RPMI8226 (cell line): ENCODE data around the gene CLHC1.
"Not testable (repeated sequence)": the region's sequence is repeated elsewhere in the genome, so short reads cannot be mapped to it uniquely, and the experiment has no call there.

ENCODE experiments used
- DNase-seq: peaks from one replicate; pipeline ENCODE4 v3.0.0-alpha.2; 2015

Gene CLHC1

DNA sequence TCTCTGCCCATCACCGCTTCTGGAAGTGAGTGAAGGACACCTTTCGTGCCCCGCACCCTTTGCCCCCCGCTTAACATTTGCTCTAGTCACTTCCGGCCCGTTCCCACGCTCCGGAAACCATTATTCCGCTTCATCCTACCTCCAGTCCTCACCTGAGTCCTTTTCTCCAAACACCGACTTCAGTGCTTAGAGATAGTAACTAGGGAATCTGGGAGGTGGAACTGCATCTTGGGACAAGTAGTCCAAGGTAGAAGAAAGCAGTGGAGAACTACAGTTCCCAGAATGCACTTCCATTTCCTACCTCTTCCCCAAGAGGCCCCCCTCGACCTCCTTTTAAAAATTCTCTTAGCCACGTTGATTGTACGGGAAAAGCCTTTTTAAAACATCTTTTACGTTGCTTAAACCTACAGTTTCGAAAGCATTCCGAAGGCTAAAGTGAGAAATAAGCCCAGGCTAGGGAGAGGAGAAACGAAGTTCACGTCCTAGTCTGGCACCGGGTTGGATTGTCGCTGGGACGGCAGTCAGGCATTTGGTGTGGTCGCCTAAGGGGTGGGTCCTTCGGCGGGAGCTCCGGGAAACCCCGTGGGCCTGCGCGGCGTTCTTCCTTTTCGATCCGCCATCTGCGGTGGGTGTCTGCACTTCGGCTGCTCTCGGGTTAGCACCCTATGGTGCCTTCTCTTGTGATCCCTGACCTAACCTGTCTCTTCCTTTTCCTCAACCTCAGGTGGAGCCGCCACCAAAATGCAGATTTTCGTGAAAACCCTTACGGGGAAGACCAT, at the start of gene CLHC1, which contains the start of gene RPS27A:
CLHC1 (minus strand) TSS at position 210 of the 779 bp plus-strand sequence. CDS start 9,882 bp downstream, outside the sequence.
RPS27A (plus strand) TSS at position 605 of the 779 bp plus-strand sequence; CDS start at position 742, 137 bp downstream.
- peak; percentile 89 for DNase-seq

DNA sequence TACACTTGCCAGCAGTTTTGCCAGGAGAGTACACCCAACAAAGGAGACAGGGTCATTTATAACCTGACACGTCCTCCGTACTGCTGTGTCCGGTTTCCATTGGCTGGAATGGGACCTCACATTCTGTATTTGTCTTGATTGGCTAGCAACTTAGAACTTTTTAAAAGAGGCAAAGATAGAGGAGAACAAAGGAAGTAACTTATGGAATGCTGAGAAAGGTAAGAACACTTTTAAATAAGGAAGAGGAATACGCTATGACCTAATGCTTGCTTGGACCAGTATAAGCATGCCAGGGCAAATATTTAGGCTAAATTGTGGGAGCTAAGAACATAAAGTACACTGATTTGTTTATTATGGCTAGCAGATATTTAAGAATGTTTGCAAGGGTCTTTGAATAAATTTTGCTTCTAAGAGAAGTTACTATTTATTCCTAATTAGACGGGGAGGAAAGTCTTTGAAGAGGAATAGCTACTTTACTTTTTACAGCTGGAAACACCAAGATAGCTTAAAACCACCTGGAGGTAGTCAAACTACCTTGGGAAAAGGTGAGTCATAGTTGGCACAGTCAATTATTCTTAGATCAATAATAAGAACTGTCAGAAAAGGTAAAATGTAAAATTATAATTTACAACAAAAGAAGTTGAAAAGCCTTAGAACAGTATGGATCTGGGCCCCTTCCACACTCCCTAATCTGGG, 48.9 kb upstream of the CLHC1 start:
- DNase-seq, result not testable (repeated sequence)

DNA sequence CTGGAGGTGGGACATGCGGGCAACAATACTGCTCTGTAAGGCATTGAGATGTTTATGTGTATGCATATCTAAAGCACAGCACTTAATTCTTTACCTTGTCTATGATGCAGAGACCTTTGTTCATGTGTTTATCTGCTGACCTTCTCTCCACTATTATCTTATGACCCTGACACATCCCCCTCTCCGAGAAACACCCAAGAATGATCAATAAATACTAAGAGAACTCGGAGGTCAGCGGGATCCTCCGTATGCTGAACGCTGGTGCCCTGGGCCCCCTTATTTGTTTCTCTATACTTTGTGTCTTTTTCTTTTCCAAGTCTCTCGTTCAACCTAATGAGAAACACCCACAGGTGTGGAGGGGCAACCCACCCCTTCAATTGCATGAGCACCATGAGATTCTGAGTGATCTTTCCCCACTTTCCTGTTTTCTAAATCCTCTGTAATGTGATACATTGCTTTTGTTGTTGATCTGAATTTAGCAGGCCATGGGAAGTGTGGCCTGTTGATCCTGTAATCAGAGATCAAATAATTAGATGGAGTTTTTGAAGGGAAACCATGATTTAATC, 47.8 kb upstream of the CLHC1 start:
- not testable (repeated sequence) for DNase-seq

DNA sequence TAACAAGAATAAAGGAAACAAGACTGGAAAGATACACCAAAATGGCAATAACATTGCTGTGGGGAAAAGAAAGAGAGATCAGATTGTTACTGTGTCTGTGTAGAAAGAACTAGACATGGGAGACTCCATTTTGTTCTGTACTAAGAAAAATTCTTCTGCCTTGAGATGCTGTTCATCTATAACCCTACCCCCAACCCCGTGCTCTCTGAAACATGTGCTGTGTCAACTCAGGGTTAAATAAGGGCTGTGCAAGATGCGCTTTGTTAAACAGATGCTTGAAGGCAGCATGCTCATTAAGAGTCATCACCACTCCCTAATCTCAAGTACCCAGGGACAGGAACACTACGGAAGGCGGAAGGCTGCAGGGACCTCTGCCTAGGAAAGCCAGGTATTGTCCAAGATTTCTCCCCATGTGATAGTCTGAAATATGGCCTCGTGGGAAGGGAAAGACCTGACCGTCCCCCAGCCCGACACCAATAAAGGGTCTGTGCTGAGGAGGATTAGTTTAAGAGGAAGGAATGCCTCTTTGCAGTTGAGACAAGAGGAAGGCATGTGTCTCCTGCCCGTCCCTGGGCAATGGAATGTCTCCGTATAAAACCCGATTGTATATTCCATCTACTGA, 47.2 kb upstream of the CLHC1 start:
- not testable (repeated sequence) for DNase-seq

DNA sequence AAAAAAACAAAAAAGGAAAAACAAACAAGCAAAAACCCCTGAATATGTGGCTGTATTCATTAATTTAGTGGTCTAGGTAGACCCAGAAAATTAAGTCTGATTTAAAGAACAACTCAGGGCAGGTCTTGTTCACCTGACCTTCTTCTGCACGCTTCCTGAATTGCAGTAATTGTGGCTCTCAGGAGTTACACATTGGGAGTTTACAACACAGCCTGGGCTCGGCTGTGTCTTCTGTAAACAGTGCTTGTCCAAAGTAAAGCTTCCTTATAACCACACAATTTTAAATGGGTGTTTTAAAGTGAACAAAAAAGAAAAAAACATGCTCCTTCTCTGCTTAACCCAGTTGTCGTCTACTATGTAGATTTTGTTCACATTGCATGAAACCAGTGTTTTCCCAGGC, 45.2 kb upstream of the CLHC1 start:
- DNase-seq, result no peak

DNA sequence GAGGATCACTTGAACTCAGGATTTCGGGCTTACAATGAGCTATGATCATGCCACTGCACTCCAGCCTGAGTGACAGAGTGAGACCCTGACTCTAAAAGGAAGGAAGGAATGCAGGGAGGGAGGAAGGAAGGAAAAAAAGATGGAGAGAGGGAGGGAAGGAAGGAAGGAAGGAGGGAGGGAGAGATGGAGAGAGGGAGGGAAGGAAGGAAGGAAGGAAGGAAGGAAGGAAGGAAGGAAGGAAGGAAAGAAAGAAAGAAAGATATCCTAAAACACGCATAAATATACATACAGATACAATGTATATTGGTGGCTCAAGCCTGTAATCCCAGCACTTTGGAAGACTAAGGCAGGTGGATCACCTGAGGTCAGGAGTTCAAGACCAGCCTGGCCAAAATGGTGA, 42.3 kb upstream of the CLHC1 start:
- DNase-seq, result not testable (repeated sequence)

DNA sequence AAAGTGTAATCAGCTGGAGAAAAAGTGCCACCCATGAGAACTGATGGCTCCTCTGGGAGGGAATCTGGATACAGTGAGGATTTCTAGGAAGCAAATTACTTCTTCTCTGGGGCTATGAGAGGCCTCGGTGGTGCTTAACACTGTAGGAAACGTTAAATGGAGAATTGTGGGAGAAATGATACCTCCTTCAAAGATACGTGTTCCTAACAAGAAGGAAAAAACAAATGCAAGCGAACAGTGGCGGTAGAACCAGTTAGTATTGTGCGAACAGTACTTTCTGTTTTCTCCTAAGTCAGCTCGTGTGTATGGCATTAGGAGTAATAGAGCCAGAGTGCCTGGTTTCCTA, 37.5 kb upstream of the CLHC1 start:
- DNase-seq, result peak; percentile 23

DNA sequence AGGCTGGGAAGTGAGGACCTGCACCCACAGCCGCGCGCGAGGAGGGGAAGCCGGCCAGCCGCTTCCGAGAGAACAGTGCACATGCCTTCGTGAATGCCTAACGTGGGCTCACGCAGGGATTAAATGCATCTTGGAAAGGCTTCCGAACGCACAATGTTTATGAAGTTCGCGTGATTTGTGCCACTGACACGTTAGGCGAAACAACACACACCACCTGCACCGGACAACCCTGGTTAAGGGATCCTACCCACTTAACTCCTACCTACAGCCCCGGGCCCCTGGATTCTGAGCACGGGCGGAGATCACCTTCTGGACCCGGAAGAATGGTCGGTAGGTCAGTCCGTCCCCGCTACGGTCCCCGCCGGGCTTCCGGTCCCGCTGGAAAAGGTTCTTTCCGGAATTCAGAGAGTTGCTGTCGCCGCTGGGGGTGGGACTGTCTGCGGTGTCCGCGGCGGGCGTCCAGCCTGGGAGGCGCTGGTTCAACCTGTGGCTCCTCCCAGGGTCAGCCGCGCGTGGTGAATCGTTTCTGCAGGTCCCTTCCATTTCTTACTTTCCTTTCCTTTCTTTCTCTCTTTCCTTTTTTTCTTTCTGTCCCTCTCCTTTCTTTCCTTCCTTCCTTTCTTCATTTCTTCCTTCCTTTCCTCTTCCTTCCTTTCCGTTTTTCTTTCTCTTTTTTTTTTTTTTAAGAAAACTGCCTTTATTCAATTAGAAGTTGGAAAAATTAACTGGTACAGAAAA, 37.0 kb upstream of the CLHC1 start, which contains the start of gene MTIF2:
MTIF2 (minus strand) TSS at position 325 of the 738 bp plus-strand sequence. CDS start 5,373 bp downstream, outside the sequence.
- DNase-seq, result peak; percentile 96

DNA sequence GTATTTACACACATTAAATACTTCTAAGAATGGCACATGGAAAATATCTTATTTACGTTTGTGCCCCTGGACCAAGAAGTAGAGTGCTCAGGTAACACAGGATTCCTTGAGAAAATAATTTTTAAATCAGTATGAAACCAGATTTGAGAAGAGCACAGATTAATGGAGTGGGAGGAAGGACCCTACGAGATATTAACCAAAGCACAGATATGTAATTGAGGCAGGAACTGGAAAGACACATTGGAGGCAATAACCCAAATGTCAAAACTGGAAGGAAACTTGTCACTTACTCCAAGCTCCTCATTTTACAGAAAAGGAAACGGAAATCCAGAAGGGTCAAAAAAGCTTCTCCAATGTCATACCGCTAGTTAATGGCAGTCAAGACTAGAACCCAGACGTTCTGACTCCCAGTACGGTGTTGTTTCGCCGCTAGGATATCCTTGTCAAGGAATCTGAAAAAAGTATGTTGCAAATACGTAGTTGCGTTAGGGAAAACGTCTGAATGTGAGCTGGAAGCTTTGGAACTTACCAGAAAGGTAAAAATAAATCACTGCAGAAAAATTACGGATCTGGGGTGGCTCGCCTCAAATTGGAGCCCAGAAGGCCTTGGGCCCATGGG, 36.3 kb upstream of the CLHC1 start:
- DNase-seq, result peak; percentile 16

DNA sequence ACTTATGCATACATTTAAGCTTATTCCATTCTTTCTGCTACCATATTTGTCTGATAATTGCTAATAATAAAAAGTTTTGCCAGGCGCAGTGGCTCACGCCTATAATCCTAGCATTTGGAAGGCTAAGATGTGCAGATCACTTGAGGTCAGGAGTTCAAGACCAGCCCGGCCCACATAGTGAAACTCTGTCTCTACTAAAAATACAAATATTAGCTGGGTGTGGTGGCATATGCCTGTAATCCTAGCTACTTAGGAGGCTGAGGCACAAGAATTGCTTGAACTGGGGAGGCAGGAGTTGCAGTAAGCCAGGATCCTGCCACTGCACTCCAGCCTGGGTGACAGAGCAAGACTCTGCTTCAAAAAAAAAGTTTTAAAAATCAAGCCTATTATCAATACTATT, 27.5 kb upstream of the CLHC1 start:
- not testable (repeated sequence) for DNase-seq

DNA sequence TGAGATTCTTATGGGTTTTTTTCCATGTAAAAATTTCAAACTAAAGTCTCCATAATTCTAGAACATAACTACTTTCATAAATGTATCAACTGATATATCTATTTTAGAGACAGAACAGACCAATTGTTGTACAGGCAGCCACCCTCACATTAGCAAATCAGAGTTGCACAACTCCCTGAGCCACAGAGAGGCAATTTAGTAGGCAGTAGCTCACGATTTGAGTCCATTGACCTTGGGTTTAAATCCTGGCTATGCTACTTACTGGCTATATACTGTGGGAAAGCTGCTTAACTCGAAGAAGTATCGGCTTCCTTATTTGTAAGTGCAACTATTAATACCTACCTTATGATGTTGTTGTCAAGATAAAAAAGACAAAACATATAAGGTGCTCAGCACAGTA, 20.7 kb upstream of the CLHC1 start:
- DNase-seq, result no peak

DNA sequence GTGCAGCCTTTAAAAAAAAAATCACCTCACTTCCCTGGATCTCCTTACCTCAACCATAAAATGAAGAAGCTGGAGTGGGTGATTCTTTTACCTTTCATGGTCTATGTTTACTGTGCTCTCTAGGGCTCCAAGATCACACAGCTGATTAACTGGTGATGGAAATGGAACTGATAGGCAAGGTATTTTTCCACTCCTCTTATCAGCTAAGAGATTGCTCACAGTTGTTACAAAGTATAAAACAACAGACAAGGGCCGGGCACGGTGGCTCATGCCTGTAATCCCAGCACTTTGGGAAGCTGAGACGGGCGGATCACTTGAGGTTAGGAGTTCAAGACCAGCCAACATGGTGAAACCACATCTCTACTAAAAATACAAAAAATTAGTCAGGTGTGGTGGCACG, 14.9 kb upstream of the CLHC1 start:
- no peak for DNase-seq

DNA sequence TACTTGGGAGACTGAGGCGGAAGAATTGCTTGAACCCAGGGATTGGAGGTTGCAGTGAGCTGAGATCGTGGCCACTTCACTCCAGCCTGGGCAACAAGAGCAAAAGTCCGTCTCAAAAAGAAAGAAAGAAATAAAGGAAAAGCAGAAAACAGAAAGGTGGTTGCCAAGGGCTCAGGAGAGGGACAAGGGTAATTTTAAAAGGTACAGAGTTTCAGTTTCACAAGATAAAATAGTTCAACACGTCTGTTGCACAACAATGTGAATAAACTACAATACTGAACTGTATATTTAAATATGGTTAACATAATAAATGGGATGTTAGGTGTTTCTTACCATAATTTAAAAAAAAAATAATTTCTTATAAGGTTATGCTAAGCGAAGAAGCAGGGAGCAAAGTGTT, 13.3 kb upstream of the CLHC1 start:
- no peak for DNase-seq

DNA sequence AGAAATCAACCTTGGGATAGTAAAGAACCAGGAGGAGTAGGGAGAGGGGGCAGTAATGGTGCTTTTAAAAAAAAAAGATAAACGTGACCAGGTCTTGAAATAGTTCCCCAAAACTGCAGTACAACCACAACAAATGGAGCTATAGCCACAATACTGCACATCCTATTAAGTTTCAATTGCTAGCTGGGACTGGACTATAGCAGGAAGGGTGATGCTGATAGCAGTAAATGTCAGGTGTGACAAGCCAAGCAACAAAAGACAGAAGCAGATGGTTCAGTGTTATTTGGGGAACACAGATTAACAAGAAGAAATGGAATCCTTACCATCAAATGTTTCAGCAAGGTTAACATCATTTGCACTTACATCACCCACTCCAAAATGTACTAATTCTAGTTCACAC, 10.5 kb upstream of the CLHC1 start:
- DNase-seq, result no peak

DNA sequence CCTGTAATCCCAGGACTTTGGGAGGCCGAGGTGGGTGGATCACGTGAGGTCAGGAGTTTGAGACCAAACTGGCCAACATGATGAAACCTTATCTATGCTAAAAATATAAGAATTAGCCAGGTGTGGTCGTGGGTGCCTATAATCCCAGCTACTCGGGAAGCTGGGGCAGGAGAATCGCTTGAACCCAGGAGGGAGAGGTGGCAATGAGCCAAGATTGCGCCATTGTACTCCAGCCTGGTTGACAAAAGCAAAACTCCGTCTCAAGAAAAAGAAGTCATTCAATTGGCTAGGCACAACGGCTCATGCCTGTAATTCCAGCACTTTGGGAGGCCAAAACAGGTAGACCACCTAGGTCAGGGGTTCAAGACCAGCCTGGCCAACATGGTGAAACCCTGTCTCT, 9.5 kb upstream of the CLHC1 start:
- DNase-seq, result not testable (repeated sequence)

DNA sequence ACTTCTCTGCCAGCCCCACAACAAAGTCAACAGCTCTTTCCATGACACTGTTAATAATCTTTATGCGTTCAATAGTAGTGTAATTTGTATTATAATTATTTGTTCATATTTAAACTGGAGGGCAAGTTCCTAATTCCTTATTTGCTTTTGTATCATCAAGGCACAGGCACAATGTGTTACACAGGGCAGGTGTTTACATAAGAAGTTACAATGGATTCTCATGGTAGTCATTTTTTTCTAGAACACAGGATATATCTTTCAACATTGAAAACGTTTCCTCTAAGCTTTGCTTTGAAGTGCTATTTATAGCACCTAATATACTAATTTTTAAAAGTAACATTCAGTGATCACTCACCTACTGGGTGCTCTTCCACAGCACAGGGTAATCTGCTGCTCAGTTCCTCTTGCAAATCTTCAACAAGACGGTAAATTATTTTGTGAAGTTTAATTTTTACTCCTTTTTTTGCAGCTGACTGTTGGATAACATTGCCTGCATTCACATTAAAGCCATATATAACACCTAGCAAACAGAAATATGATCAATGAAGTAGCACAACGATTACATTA, 7.6 kb upstream of the CLHC1 start:
- DNase-seq, result no peak

DNA sequence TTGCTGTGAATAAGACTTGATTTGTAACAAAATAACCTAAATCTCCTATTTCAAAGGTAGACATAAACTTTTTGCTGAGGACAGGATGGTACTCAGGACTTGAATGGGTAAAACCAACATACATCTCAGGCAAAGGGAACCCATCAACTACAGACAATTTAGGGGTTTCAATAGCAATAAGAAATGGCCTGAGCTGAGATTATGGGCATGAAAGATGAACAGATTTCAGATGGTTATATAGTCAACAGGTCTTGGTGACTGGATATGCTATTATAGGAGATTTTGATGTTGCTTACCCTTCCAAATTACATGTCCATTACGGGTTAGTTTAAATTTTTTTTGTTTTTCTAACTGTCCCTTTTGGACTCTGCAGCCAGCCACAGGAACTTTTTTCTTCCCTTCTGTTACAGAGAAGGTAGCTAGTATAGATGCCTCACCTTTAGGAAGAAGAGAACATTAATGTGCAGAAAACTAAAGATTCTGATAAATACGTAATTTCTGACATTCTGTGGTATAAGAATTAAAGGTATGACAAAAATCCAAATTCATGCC, 5.0 kb upstream of the CLHC1 start:
- no peak for DNase-seq

DNA sequence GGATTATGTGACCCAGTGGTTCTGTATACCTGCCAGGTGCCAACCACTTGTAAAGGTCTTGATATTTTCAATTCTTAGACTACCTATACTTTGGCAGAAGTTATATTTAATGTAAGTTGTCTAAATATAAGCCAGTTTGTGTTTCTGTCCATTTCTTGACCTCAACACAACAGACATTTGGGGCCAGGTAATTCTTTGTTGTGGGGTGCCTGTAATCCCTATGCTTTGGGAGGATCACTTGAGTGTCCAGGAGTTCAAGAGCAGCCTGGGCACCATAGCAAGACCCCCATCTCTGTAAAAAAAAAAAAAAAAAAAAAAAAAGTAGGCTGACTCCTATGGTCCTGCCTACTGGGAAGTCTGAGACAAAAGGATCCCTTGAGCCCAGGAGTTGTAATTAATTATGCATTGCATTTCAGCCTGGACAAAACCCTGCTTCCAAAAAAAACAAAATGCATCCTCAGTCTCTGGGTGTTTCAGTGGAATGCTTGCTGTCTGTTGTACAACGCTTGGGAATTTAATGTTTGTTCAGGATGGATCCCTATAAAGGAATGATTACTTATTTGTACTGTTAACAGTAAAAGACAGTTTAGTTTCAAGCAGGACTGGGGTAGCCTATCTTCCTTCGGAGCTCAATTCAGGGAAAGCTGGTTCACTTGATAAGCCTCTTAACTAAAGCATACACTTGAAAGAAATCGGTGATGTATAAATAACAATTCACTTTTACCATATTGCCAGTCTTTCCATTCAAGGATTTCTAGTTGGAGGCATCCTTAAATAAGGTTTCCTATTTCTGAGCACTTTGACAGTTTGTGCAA, 3.8 kb upstream of the CLHC1 start:
- no peak for DNase-seq

DNA sequence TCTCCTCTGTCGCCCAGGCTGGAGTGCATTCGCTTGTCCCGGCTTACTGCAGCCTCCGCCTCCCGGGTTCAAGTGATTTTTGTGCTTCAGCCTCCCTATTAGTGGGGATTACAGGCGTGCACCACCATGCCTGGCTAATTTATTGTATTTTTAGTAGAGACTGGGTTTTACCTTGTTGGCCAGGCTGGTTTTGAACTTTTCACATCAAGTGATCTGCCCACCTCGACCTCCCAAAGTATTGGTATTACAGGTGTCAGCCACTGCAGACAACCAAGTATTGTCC, 1.5 kb upstream of the CLHC1 start:
- DNase-seq, result no peak

DNA sequence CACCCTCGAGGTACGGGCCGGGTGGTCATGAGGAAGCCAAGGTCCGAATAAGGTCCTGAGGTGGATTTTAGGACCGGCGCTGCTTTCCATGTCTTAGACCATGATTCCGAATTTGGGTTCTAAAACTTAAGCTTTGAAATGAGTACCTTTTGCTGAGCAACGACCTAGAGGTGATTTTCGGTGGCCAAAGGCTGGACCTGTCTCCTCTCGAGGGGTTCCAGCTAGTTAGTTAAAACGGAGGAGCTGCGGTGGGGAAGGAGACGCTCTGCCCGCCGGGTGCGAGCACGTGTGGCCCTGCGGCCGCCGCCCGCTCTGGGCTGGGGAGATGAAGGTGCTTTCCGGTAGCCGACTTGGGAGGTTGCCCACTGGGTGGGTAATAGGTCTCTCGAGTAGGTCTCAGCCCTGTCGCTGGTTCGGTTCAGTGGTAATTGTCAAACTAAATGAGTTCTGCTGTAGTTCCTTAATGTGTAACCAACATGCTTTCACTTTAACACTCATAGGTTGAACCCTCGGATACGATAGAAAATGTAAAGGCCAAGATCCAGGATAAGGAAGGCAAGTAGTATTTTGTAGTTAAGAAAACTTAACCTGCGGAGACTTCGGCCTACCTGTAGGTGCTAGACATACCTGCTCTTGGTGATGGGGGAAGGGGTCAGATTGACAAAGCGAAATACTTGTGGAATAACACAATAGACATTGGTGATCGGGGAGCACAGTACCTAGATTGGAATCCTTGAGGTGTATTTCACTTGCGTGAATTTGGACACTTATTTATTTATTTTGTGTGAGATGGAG, 967 bp upstream of the CLHC1 start:
- DNase-seq, result peak; percentile 59
